H9 (cell line): ENCODE data around the gene STOM. TPM values are rescaled to one million over a fixed set of nuclear protein-coding genes. Genes with fewer than 3 reads are reported as not detected.

Experiments
- DNase-seq: peaks from one replicate; pipeline ENCODE4 v3.0.0-alpha.2; 2017
- H2AFZ ChIP-seq: one replicate; pipeline ENCODE4 v1.6.1; 2013; ENCODE audit warnings: mild to moderate bottlenecking, low read length, control low read depth, moderate library complexity
- H2AK5ac ChIP-seq: 2 replicates; pipeline ENCODE4 v1.6.1; 2013; ENCODE audit warnings: low read length, control low read depth, mixed read lengths; ENCODE audit not compliant: insufficient read length
- H2BK120ac ChIP-seq: one replicate; pipeline ENCODE4 v1.6.1; 2013; ENCODE audit warnings: low read depth, mild to moderate bottlenecking, low read length, control low read depth, inconsistent platforms; ENCODE audit not compliant: poor library complexity, severe bottlenecking
- H2BK12ac ChIP-seq: 2 replicates; pipeline ENCODE4 v1.6.1; 2013; ENCODE audit warnings: low read length, control low read depth, mixed read lengths, low read depth; ENCODE audit not compliant: insufficient read length
- H2BK15ac ChIP-seq: 2 replicates; pipeline ENCODE4 v1.6.1; 2013; ENCODE audit warnings: low read depth, low read length, control low read depth
- H2BK20ac ChIP-seq: one replicate; pipeline ENCODE4 v1.6.1; 2013; ENCODE audit warnings: low read depth, mild to moderate bottlenecking, low read length, control low read depth, inconsistent platforms; ENCODE audit not compliant: poor library complexity, severe bottlenecking
- H2BK5ac ChIP-seq: 2 replicates; pipeline ENCODE4 v1.6.1; 2013; ENCODE audit warnings: low read length, control low read depth, mixed read lengths; ENCODE audit not compliant: insufficient read length
- H3K14ac ChIP-seq: 2 replicates; pipeline ENCODE4 v1.6.1; 2013; ENCODE audit warnings: low read length, control low read depth; ENCODE audit not compliant: insufficient read depth
- H3K18ac ChIP-seq: 2 replicates; pipeline ENCODE4 v1.6.1; 2013; ENCODE audit warnings: low read depth, mild to moderate bottlenecking, mixed read lengths, low read length, control low read depth; ENCODE audit not compliant: insufficient read length
- H3K23ac ChIP-seq: 2 replicates; pipeline ENCODE4 v1.6.1; 2013; ENCODE audit warnings: low read length, control low read depth, mixed read lengths, low read depth; ENCODE audit not compliant: insufficient read length
- H3K23me2 ChIP-seq: 2 replicates; pipeline ENCODE4 v1.6.1; 2013; ENCODE audit warnings: low read depth, mild to moderate bottlenecking, mixed read lengths, low read length, control low read depth; ENCODE audit not compliant: insufficient read length, poor library complexity, severe bottlenecking
- H3K27ac ChIP-seq: 2 replicates; pipeline ENCODE4 v1.5.1; 2013; ENCODE audit warnings: low read length, control low read depth, mixed read lengths, low read depth; ENCODE audit not compliant: insufficient read length
- H3K27me3 ChIP-seq: 2 replicates; pipeline ENCODE4 v1.6.1; 2013; ENCODE audit warnings: low read length, control low read depth, inconsistent platforms; ENCODE audit not compliant: insufficient read depth
- H3K4ac ChIP-seq: 2 replicates; pipeline ENCODE4 v1.6.1; 2013; ENCODE audit warnings: low read depth, mild to moderate bottlenecking, control low read depth, inconsistent platforms, low read length, moderate library complexity
- H3K4me1 ChIP-seq: 2 replicates; pipeline ENCODE4 v1.6.1; 2013; ENCODE audit warnings: low read length, control low read depth, inconsistent platforms; ENCODE audit not compliant: insufficient read depth
- H3K4me2 ChIP-seq: 2 replicates; pipeline ENCODE4 v1.6.1; 2013; ENCODE audit warnings: low read length, control low read depth, mixed read lengths; ENCODE audit not compliant: insufficient read length, insufficient read depth
- H3K56ac ChIP-seq: 2 replicates; pipeline ENCODE4 v1.6.1; 2013; ENCODE audit warnings: low read depth, mild to moderate bottlenecking, mixed read lengths, low read length, control low read depth; ENCODE audit not compliant: insufficient read length
- H3K79me1 ChIP-seq: 2 replicates; pipeline ENCODE4 v1.6.1; 2013; ENCODE audit warnings: low read depth, mild to moderate bottlenecking, moderate library complexity, low read length, control low read depth, inconsistent platforms; ENCODE audit not compliant: insufficient read depth, poor library complexity, severe bottlenecking
- H3K79me2 ChIP-seq: 2 replicates; pipeline ENCODE4 v1.6.1; 2013; ENCODE audit warnings: low read length, control low read depth, inconsistent platforms; ENCODE audit not compliant: insufficient read depth
- H3K9ac ChIP-seq: 2 replicates; pipeline ENCODE4 v1.6.1; 2013; ENCODE audit warnings: low read length, control low read depth, mixed read lengths; ENCODE audit not compliant: insufficient read length; ENCODE audit errors: extremely low read depth
- H3K9me3 ChIP-seq: one replicate; pipeline ENCODE4 v1.6.1; 2013; ENCODE audit warnings: low read depth, low read length, inconsistent platforms; ENCODE audit not compliant: control insufficient read depth
- H3T11ph ChIP-seq: one replicate; pipeline ENCODE4 v1.6.1; 2013; ENCODE audit warnings: mild to moderate bottlenecking, low read length, control low read depth, inconsistent platforms
- H4K20me1 ChIP-seq: one replicate; pipeline ENCODE4 v1.6.1; 2013; ENCODE audit not compliant: control insufficient read depth, insufficient read length, insufficient read depth
- H4K5ac ChIP-seq: 2 replicates; pipeline ENCODE4 v1.6.1; 2013; ENCODE audit warnings: low read depth, mild to moderate bottlenecking, mixed read lengths, low read length, control low read depth; ENCODE audit not compliant: insufficient read length
- H4K8ac ChIP-seq: replicated peaks from 2 replicates; pipeline ENCODE4 v1.6.1; 2013; ENCODE audit warnings: low read length, control low read depth, mixed read lengths, low read depth; ENCODE audit not compliant: insufficient read length
- H4K91ac ChIP-seq: 2 replicates; pipeline ENCODE4 v1.6.1; 2013; ENCODE audit warnings: low read depth, mild to moderate bottlenecking, moderate library complexity, mixed read lengths, low read length, control low read depth; ENCODE audit not compliant: insufficient read length
- H3K27ac Mint-ChIP-seq, 3 experiments: 2 replicates in 2 of 3; 3 replicates in 1 of 3; pipeline ENCODE4 v1.8.0; 2020 to 2021; ENCODE audit warnings: mixed read lengths in 3 of 3, mild to moderate bottlenecking in 1 of 3, moderate library complexity in 1 of 3
- H3K27me3 Mint-ChIP-seq: 2 replicates; pipeline ENCODE4 v1.8.0; 2021; ENCODE audit warnings: low read depth, mild to moderate bottlenecking, moderate library complexity, mixed read lengths
- H3K36me3 Mint-ChIP-seq, 3 experiments: 2 replicates in 2 of 3; 3 replicates in 1 of 3; pipeline ENCODE4 v1.8.0; 2020 to 2021; ENCODE audit warnings: low read depth in 3 of 3, mixed read lengths in 3 of 3; ENCODE audit not compliant: insufficient read depth in 1 of 3
- H3K4me1 Mint-ChIP-seq, 2 experiments: 2 replicates each; pipeline ENCODE4 v1.8.0; 2020; ENCODE audit warnings: mixed read lengths in 2 of 2
- H3K4me3 Mint-ChIP-seq, 2 experiments: 2 replicates in 1 of 2; 3 replicates in 1 of 2; pipeline ENCODE4 v1.8.0; 2020 to 2021; ENCODE audit warnings: mild to moderate bottlenecking in 2 of 2, mixed read lengths in 2 of 2, moderate library complexity in 1 of 2
- H3K9me3 Mint-ChIP-seq, 2 experiments: 2 replicates in 1 of 2; 3 replicates in 1 of 2; pipeline ENCODE4 v1.8.0; 2020; ENCODE audit warnings: mild to moderate bottlenecking in 2 of 2, mixed read lengths in 2 of 2, moderate library complexity in 1 of 2
- total RNA-seq: library from RNA; stranded (reverse); gene quantifications from 2 replicates; pipeline ENCODE4 v1.2.1, GENCODE V29; 2021
- TF ChIP-seq, protein P1 (sequence below): fragments of 200-600 bp; sonication (generic); conservative IDR thresholded peaks from 3 replicates; pipeline ENCODE4 v1.8.0; 2021; ENCODE audit warnings: antibody characterized with exemption, mild to moderate bottlenecking

The STOM gene
- total RNA-seq, 1 experiment from 2014 or later: 15.3 TPM

DNA sequence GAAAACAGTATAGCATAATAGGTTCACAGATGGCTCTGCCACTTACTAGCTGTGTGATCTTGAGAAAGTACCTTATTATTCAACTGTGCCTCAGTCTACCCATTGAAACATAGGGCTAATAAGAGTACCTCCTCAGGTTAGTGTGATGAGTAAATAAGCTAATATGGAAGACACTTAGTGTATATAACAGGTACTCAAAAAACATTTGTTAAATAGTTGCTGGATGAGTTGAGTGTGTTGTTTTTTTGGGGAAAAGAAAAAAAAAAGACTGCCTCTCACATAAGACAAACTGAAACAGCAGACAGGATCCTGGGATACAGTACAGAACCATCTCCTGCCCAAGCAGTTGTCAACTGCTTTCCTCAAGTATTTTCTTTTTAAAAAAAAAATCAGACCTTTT, 5.2 kb downstream of the STOM start:
- Histone ChIP-seq H2BK15ac (no peak overlapping the region), H2BK12ac (no peak overlapping the region), H3K4me2 (no peak overlapping the region), H3K18ac (no peak overlapping the region), H3K23ac (no peak overlapping the region), H4K8ac (no peak overlapping the region), H2BK5ac (no peak overlapping the region), H3K4ac (no peak overlapping the region), H3K9ac (no peak overlapping the region), H3K9me3 (no peaks in the 10 kb centered on the region), H3K56ac (no peak overlapping the region), H4K5ac (no peak overlapping the region), H2BK120ac (no peak overlapping the region), H4K20me1 (no peaks in the 10 kb centered on the region), H2AK5ac (no peak overlapping the region), H2BK20ac (no peak overlapping the region), H3K14ac (no peak overlapping the region), H3K23me2 (peaks cover 4% of the 10 kb centered on the region), H3K4me1 (no peaks in the 10 kb centered on the region), H3T11ph (no peak overlapping the region), H3K27ac (no peak overlapping the region), H3K79me2 (no peaks in the 10 kb centered on the region), H4K91ac (no peak overlapping the region), H3K79me1 (no peaks in the 10 kb centered on the region), H2AFZ (no peak overlapping the region), H3K27me3 (no peaks in the 10 kb centered on the region; the same call in 1 of the 2 replicates)
- Mint-ChIP-seq H3K27ac (no peak overlapping the region), H3K4me3 (no peak overlapping the region), H3K36me3 (peaks cover 0 to 4% (median 0%) of the 10 kb centered on the region in 3 experiments; a peak in 1 of 7 replicates), H3K4me1 (peaks cover 14 to 34% of the 10 kb centered on the region in 2 experiments), H3K27me3 (peaks cover 23% of the 10 kb centered on the region), H3K9me3 (no peaks in the 10 kb centered on the region)
- TF ChIP-seq, protein P1, sequence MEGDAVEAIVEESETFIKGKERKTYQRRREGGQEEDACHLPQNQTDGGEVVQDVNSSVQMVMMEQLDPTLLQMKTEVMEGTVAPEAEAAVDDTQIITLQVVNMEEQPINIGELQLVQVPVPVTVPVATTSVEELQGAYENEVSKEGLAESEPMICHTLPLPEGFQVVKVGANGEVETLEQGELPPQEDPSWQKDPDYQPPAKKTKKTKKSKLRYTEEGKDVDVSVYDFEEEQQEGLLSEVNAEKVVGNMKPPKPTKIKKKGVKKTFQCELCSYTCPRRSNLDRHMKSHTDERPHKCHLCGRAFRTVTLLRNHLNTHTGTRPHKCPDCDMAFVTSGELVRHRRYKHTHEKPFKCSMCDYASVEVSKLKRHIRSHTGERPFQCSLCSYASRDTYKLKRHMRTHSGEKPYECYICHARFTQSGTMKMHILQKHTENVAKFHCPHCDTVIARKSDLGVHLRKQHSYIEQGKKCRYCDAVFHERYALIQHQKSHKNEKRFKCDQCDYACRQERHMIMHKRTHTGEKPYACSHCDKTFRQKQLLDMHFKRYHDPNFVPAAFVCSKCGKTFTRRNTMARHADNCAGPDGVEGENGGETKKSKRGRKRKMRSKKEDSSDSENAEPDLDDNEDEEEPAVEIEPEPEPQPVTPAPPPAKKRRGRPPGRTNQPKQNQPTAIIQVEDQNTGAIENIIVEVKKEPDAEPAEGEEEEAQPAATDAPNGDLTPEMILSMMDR: no peak
- no peak for DNase-seq
